Glomerular endothelial cell (primary cell): ENCODE data around the gene TGM6. TPM values are rescaled to one million over a fixed set of nuclear protein-coding genes. Genes with fewer than 3 reads are reported as not detected.

Experiments used
- DNase-seq: peaks from one replicate; pipeline ENCODE4 v3.0.0-alpha.2; 2011; ENCODE audit warnings: low read depth, low spot score; ENCODE audit errors: extremely low read depth
- total RNA-seq: library from RNA; depleted of rRNA; stranded (reverse); fragments of >200 nt; gene quantifications from 2 replicates; pipeline ENCODE4 v1.2.3, GENCODE V29; 2015

Gene TGM6
- total RNA-seq, 1 donor from 2014 or later, result not detected

DNA sequence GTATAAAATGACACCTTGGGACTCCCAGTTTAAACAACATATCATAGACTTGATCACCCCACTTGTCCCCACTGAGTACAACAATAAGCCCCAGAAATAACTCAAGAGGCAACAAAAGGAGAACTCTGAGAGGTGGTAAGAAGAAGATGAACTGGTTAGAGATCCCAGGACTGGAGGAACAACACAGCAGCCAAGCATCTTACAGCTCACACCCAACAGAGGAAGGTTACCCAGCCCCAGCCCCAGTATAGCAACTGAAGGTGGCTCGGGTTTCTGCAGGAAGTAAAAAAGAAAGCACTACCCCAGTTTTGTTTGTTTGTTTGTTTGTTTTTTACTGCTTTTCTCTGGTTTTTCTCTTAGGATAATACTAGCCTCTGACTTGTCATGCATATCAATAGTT is 17.1 kb upstream of the TGM6 start:
- DNase-seq, result no peak

GRCh38 chr20:2364044-2364443 is 16.7 kb upstream of the TGM6 start:
- no peak for DNase-seq

GRCh38 chr20:2365091-2365490 is 15.6 kb upstream of the TGM6 start:
- DNase-seq, result no peak

DNA sequence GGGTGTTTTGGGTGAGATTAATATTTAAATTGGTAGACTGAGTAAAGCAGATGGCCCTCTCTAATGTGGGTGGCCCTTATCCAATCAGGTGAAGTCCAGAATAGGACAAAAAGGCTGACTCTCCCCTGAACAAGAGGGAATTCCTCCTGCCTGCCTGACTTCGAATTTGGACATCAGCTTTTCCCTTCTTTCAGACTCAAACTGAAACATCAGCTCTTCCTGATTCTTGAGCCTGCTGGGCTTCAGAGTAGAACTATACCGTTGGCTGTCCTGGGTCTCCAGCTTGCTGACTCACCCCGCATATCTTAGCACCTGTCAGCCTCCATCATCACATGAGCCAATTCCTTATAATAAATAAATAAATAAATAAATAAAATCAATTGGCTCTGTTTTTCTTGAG is 15.0 kb upstream of the TGM6 start:
- no peak for DNase-seq

DNA sequence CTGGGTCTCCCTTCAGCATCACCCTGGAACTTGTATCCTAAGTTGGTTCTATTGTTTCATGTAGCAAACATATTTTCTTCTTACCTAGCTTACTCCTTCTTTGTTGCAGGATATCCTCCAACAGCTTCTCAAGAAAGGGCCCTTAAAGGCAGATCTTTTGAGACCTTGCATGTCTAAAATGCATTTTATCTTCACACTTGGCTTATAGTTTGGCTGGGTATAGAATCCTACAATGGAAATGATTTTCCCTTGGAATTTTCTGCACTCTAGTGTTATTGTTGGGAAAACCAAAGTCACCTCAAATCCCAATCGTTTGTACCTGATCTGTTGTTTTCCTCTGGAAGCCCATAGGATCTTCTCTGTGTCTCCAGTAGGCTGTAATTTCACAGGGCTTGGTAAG is 12.1 kb upstream of the TGM6 start:
- no peak for DNase-seq

DNA sequence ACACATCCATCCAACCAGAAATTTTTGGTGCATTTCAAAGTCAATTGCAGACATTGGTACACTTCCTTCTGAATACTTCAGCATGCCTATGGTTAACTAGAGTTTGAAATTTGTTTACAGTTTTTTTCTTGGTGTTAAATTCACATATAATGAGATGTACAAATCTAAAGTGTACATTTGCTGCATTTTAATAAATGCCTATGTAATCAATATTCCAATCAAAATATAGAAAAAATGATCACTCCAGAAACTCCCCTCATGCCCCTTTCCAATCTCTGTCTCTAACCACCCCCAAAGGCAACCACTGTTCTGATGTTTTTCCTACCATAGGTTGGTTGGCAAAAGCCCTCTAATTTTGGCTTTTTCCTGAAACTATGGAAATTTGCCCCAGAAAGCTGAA is 7.6 kb upstream of the TGM6 start:
- no peak for DNase-seq

DNA sequence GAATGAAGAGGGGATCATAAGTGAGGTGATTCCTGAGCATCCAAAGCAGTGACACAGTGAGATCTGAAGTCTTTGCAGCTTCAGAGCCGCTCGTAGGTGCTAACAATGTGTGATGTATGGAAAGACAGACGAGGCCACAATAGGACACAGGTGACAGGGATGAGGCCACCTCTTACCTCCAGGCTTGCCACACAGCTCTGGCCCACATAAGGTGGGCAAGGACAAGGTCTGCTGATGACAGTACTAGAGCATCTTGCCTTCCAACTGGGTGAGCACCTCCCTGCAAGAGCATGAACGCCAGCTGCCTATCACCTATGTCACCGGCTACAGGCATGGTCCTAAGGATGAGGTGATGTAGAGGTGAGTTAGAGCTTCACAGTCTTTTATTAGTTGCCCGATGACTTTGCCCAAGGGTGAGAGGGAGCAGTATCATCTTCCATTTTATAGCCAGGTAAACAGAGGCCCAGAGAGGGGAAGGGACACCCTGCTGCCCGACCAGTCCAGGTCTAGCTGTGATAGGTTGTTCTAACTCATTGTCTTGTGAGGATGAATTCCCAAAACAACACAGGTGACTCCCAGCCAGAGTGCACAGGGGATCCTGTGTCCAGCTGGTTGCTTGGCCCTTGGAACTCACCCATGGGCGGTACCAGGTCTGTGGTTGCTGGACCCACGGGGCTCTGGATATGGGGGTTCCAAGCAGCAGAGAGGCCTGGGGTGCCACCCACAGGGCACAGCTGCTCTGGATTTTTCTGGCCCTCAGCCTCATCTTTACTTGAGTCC is 6.2 kb upstream of the TGM6 start:
- DNase-seq, result no peak

DNA sequence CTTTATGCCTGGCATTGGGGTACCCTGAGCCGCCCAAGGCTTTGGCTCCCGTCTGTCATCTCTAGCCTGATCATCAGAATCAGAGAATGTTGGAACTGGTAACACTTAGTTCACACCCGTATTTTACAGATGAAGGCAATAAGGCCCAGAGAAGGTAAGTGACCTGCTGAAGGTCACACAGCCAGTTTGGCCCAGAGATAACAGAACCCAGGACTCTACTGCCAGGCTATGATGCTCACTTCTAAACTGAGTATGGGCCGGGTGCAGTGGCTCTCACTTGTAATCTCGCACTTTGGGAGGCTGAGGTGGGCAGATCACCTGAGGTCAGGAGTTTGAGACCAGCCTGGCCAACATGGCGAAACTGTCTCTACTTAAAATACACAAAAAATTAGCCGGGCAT is 1.8 kb upstream of the TGM6 start:
- DNase-seq, result no peak

DNA sequence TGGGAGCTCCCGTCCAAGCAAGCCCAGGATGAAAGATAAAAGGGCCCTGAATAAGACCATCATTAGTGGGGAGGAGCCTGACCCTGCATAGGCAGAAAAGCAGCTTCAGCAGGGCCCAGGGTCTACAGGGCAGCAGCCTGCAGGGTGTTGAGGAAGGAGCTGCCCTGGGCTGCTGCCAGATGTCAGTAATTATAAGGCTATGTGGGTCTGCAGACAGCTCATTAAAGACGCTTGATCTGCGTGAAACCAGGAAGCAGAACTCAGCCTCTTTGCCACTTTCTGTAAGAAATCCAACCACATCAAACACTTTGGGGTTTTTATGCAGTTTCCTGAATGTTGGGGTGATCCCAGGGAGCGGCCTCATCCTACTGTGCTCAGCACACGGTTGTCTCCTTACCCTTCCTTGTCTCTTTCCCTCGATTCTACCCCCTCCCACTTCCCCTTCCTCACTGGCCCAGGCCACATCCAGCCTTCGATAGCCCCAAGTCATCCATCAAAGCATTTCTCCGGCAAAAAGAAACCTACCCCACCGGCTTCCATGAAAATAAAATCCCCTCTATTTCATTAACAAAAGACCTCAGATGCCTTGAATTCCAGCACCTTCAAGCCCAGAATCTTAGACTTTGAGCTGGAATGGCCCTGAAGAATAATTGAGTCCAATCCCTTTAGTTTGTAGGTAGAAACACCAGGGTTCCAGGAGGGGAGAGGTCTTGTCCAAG is 1.0 kb upstream of the TGM6 start:
- no peak for DNase-seq

- DNase-seq, result no peak
Observed at GRCh38 chr20:2381303-2381702, 602 bp downstream of the TGM6 start.

DNA sequence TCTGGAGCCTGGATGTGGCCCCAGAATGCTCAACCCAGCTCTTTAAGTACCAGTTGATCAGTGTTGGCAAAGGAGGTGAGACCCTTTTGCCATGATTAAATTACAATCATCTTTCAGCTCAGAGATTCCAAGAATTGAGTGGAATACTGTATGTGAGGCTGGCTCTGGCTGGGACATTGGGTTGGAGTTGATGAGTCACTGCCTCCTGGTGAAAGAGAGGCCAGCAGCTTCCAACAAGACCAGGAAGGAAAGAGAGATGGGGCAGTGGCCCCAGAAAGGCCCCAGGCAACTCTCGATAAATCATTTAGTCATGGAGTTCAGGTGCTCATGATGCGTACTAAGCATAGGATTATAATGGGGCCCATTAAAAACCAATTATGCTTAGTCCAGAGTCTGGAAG is 2.1 kb downstream of the TGM6 start:
- DNase-seq, result no peak

DNA sequence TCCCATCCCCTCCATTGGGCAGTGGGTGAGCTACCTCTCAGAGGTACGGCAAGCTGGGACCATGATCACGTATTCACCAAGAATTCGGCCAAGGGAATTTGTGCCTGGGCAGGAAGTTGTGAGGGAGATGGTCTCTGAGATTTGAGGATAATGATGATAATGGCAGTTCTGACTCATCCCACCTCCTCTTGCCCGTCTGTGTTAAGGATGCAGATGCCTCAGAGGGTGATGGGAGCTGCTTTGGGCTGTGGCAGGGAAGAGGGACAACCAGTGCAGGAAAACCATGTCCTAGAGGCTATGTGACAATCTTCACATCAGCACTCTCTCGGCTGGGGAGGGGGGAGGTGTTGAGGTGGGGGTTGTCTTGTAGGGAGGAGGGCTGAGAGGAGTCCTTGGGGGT is 4.3 kb downstream of the TGM6 start:
- no peak for DNase-seq

GRCh38 chr20:2385496-2385895 is 4.8 kb downstream of the TGM6 start:
- DNase-seq, result no peak

DNA sequence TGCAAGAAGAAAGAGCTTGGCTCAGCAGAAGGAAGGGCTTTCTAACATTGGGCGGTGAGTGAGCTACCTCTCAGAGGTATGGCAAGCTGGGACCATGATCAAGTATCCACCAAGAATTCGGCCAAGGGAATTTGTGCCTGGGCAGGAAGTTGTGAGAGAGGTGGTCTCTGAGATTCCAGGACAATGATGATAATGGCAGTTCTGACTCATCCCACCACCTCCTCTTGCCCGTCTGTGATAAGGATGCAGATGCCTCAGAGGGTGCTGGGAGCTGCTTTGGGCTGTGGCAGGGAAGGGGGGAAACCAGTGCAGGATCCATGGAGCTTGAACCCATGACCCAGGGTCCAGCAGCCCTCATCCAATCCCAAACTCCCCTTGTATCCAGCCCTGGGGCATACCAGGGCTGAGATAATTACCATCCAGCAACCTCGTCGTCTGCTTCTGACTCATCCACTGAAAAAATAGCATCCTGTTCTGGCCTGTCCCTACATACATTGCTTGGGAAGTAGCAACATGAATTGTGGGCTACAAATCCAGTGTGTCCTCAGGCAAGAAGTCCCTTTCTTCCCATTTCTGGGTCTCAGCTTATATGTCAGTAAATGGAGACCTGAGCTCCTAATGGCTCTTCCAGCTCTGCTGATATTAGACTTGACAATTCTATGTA is 5.9 kb downstream of the TGM6 start:
- DNase-seq, result no peak

DNA sequence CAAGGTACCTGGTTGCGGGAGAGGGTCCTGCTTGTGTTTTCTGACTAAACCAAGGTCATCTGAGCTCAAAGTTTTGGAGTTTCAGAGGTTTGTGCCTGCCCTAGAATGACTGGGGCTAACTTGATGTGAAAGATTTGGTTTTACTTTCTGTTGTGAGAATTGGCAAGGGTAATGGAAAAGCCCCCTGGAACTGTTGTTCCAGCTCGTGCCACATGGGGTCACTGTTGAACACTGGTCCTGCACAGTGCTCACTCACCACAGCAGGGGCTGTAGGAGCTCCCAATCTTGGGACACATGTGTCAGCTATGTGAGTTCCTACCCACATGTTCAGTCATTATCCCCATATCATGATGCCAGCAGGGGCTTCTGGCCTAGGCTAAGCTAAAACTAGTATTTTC is 6.5 kb downstream of the TGM6 start:
- no peak for DNase-seq

DNA sequence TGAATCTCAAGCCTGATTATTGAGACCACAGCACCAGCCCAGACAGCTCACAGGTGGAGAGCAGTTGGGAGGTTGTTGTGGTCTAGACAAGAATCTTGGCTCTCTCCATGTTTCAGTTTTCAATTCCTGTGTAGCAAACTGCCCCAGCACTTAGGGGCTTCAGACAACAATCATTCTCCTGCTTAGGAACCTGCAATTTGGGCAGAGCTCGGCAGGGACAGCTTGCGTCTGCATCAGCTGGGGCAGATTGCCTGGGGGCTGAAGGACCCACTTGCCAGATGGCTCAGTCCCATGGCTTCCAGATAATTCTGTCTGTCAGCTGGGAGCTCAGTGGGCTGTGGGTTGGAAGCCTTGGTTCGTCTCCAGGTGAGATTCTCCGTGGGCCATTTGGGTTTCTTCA is 6.9 kb downstream of the TGM6 start:
- no peak for DNase-seq

DNA sequence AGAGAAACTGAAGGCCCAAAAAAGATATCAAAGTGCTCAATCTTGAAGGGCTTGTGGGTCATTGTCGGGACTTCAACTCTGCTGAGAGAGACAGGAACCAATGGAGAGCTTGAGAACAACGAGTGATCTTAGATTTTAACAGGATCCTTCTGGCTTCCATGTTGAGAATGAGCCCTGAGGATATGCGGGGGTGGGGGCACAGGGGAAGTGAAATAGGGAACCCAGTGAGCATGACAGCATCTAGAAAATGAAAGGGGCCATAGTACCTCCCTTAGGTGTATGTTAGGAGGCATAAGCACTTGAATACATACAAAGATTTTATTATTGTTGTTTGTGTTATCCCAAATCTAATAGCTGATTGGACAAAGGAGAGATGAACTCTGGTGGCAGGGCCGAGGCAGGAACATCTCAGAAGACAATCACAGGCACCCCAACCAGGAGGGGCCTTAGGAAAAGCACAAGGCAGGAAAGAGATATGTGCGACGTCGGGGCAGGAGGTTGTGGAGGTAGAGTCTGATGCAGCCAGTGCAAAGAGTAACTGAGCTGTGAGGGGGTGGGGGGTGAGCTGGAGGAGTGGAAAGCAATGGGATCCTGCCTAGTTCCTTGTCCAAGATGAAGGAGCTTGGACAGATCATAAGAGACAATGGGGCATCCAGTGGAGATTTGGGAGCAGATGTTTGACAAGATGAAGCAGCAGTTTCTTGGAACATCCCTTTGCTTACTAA is 10.4 kb downstream of the TGM6 start:
- no peak for DNase-seq

DNA sequence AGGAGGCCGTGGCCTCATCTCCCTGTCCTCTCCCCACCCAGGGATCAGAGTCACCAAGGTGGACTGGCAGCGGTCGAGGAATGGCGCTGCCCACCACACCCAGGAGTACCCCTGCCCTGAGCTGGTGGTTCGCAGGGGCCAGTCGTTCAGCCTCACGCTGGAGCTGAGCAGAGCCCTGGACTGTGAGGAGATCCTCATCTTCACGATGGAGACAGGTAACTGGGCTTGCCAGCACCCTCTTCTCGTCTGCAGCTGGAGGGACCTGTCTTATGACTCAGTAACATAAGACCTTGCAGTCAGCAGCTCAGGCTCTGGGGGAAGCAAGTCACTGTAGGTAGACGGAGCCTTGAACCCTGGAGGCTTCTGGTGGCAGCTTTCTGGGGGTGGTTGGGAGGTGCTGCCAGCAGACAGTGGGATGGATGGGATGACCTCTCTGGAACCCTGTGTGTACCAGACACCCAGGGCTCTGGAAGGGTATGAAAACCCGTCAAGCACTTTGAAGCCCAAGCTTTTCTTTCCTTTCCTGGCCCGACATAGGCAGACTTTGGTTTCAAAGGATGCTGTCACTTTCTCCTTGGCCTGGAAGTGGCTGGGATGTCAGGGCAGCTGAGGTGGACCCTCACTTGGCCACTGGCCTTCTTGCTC is 13.8 kb downstream of the TGM6 start:
- DNase-seq, result no peak

GRCh38 chr20:2395136-2395535 is 14.4 kb downstream of the TGM6 start:
- DNase-seq, result no peak

DNA sequence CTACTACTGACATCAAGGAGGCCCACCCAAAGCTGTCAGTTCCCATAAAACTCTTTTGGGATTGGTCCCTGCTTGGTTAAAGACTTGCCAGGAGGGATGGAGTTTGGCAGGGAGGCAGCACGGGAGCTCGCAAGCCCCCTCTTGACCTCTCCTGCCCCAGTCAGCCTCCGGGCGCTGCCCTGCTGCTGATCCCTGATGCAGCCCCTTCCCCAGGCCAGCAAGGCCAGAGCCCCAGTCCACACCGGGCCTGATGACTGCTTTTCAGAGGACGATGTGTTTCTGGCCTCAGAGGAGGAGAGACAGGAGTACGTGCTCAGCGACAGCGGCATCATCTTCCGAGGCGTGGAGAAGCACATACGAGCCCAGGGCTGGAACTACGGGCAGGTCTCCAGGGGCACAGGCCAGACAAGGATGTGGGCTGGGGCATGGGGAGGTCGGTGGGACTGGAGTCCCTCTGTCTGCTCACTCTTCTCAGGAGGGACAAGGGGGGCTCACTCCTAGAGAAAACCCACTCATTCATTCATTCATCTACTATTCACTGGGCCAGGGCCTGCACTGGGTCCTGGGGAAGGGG is 15.6 kb downstream of the TGM6 start:
- DNase-seq, result no peak
